Loucy (cell line): ENCODE data around the gene CNTRL.

Experiments used
- H2AFZ ChIP-seq: fragments of 200-600 bp; sonication (generic); 2 replicates; pipeline ENCODE4 v1.6.0; 2016; ENCODE audit warnings: antibody characterized with exemption, mild to moderate bottlenecking, low read length, moderate library complexity
- H3F3A ChIP-seq: fragments of 200-600 bp; 2 replicates; pipeline ENCODE4 v1.6.0; 2016; ENCODE audit warnings: antibody characterized with exemption, low read depth, mild to moderate bottlenecking
- H3K27me3 ChIP-seq: fragments of 200-600 bp; sonication (generic); 2 replicates; pipeline ENCODE4 v1.6.1; 2014; ENCODE audit warnings: low read length, mild to moderate bottlenecking; ENCODE audit not compliant: insufficient read depth, poor library complexity, severe bottlenecking
- H3K36me3 ChIP-seq: fragments of 200-600 bp; sonication (generic); 2 replicates; pipeline ENCODE4 v1.6.1; 2016; ENCODE audit warnings: low read length; ENCODE audit not compliant: insufficient read depth
- H3K4me1 ChIP-seq: fragments of 200-600 bp; sonication (generic); 2 replicates; pipeline ENCODE4 v1.5.1; 2014; ENCODE audit warnings: low read length, mild to moderate bottlenecking; ENCODE audit not compliant: insufficient read depth, poor library complexity, severe bottlenecking
- H3K4me2 ChIP-seq: fragments of 200-600 bp; sonication (generic); 2 replicates; pipeline ENCODE4 v1.6.0; 2014; ENCODE audit warnings: antibody characterized with exemption, low read length, low read depth, mild to moderate bottlenecking; ENCODE audit not compliant: poor library complexity, severe bottlenecking
- H3K4me3 ChIP-seq: fragments of 200-600 bp; sonication (generic); 2 replicates; pipeline ENCODE4 v1.5.1; 2014; ENCODE audit warnings: low read length, mild to moderate bottlenecking, mixed read lengths; ENCODE audit not compliant: poor library complexity, severe bottlenecking
- H3K79me2 ChIP-seq: fragments of 200-600 bp; sonication (generic); 2 replicates; pipeline ENCODE4 v1.6.1; 2014; ENCODE audit warnings: low read length; ENCODE audit not compliant: insufficient read depth
- H3K9ac ChIP-seq: fragments of 200-600 bp; sonication (generic); 2 replicates; pipeline ENCODE4 v1.6.0; 2014; ENCODE audit warnings: mild to moderate bottlenecking, low read depth, low read length, moderate library complexity; ENCODE audit not compliant: poor library complexity, severe bottlenecking
- H3K9me2 ChIP-seq: fragments of 200-600 bp; sonication (generic); replicated peaks from 2 replicates; pipeline ENCODE4 v1.6.1; 2016; ENCODE audit warnings: low read depth, low read length, mixed read lengths
- H3K9me3 ChIP-seq: fragments of 200-600 bp; sonication (generic); 2 replicates; pipeline ENCODE4 v1.6.1; 2014; ENCODE audit warnings: mild to moderate bottlenecking, antibody characterized with exemption, low read length, low read depth; ENCODE audit not compliant: insufficient read depth
- H4K20me1 ChIP-seq: fragments of 200-600 bp; sonication (generic); 2 replicates; pipeline ENCODE4 v1.6.0; 2014; ENCODE audit warnings: antibody characterized with exemption, low read length, mild to moderate bottlenecking; ENCODE audit not compliant: insufficient read depth, poor library complexity, severe bottlenecking
- CTCF ChIP-seq: fragments of 200-600 bp; sonication (generic); conservative IDR thresholded peaks from 2 replicates; pipeline ENCODE4 v1.5.1; 2014; ENCODE audit warnings: mild to moderate bottlenecking, antibody characterized with exemption, low read length
- EZH2phosphoT487 ChIP-seq: fragments of 200-600 bp; IDR thresholded peaks from 2 replicates; pipeline ENCODE4 v1.6.1; 2018; ENCODE audit warnings: antibody characterized with exemption, mild to moderate bottlenecking, moderate library complexity, borderline replicate concordance

Gene CNTRL

GRCh38 chr9:121075251-121076036 is 689 bp downstream of the CNTRL start:
- H3K4me2 ChIP-seq: peak overlapping the region; percentile 80
- H3K36me3 ChIP-seq: 0 out of 2 replicates have a peak, but pooled peaks cover 5% of the 10 kb centered on the region
- H4K20me1 ChIP-seq: peaks cover 31% of the 10 kb centered on the region
- peaks cover 72% of the 10 kb centered on the region for H3K79me2 ChIP-seq
- H3K9me3 ChIP-seq: no peaks in the 10 kb centered on the region
- H3K4me1 ChIP-seq: peaks cover 62% of the 10 kb centered on the region
- no peaks in the 10 kb centered on the region for H3K9me2 ChIP-seq
- peaks cover 5% of the 10 kb centered on the region; the same call in 1 of the 2 replicates for H3F3A ChIP-seq
- peak overlapping the region; percentile 91 for H3K4me3 ChIP-seq
- TF ChIP-seq EZH2phosphoT487: no peak
- TF ChIP-seq CTCF: 0 out of 2 replicates have a peak, but pooled peaks have one; percentile 30
- H3K27me3 ChIP-seq: no peaks in the 10 kb centered on the region
- peak overlapping the region; percentile 94 for H3K9ac ChIP-seq
- peak overlapping the region; percentile 94 for H2AFZ ChIP-seq

- H3K4me1 ChIP-seq: peaks cover 43% of the 10 kb centered on the region
- H3K36me3 ChIP-seq: peaks cover 42% of the 10 kb centered on the region
- H3K79me2 ChIP-seq: peaks cover 85% of the 10 kb centered on the region
These were observed 7.3 kb downstream of the CNTRL start for GRCh38 chr9:121082075-121082474.

GRCh38 chr9:121085661-121086060 is 10.9 kb downstream of the CNTRL start:
- Histone ChIP-seq H3K4me1 (peaks cover 32% of the 10 kb centered on the region), H3K9me3 (no peaks in the 10 kb centered on the region), H3K9ac (no peak overlapping the region), H3K4me3 (no peak overlapping the region), H3K4me2 (no peak overlapping the region), H3K79me2 (peaks cover 65% of the 10 kb centered on the region), H3K36me3 (peaks cover 61% of the 10 kb centered on the region), H2AFZ (no peak overlapping the region), H3F3A (no peaks in the 10 kb centered on the region), H4K20me1 (peaks cover 17% of the 10 kb centered on the region), H3K27me3 (no peaks in the 10 kb centered on the region), H3K9me2 (no peaks in the 10 kb centered on the region)
- TF ChIP-seq EZH2phosphoT487 (no peak), CTCF (no peak)

More at GRCh38 chr9:121082075-121082474, 7.3 kb downstream of the CNTRL start:
- H3F3A ChIP-seq: no peaks in the 10 kb centered on the region
- no peaks in the 10 kb centered on the region for H3K9me2 ChIP-seq
- TF ChIP-seq CTCF: no peak
- no peak for TF ChIP-seq EZH2phosphoT487
- H3K9ac ChIP-seq: no peak overlapping the region
- no peak overlapping the region for H3K4me2 ChIP-seq
- no peaks in the 10 kb centered on the region for H3K9me3 ChIP-seq
- H3K4me3 ChIP-seq: no peak overlapping the region
- no peak overlapping the region for H2AFZ ChIP-seq
- H3K27me3 ChIP-seq: no peaks in the 10 kb centered on the region
- H4K20me1 ChIP-seq: peaks cover 23% of the 10 kb centered on the region
